HepG2 (cell line): ENCODE measurements around the gene IDH3G. TPM values are rescaled to one million over a fixed set of nuclear protein-coding genes. Genes with fewer than 3 reads are reported as not detected.

Source experiments
- ATAC-seq: fragments of 200-7000 bp; cut with Tn5 transposase; 3 replicates; pipeline ENCODE4 v1.9.1; 2020; ENCODE audit warnings: mild to moderate bottlenecking, moderate library complexity
- BruUV-seq: library from RNA; stranded (reverse); fragments of 400-500 nt; replicated peaks from 2 replicates; lab custom pipeline; 2021; lab: Mats Ljungman, UMichigan
- CTCF ChIA-PET: fragments of 300-600 bp; formaldehyde crosslinking; extraction: SDS; loops from one replicate; lab custom pipeline; 2021; ENCODE audit warnings: low total read pairs, inconsistent platforms, low intra/inter-chr PET ratio; lab: Yijun Ruan, JAX
- POLR2A ChIA-PET: fragments of 350-600 bp; sonication (Branson Sonifier 250); formaldehyde crosslinking; loops from one replicate; lab custom pipeline; 2020; ENCODE audit warnings: antibody characterized with exemption, inconsistent platforms; lab: Yijun Ruan, JAX
- DNase-seq: peaks from one replicate; pipeline ENCODE4 v3.0.0-alpha.2; 2015; ENCODE audit warnings: low spot score
- FAIRE-seq: peaks from 3 replicates; lab custom pipeline; 2011; peaks lifted over from hg19 to GRCh38; lab: Jason Lieb, UNC
- H2AFZ ChIP-seq: one replicate; pipeline ENCODE4 v1.6.1; 2011; ENCODE audit warnings: low read length, inconsistent platforms
- H3K27ac ChIP-seq: fragments of 300-600 bp; 3 replicates; pipeline ENCODE4 v1.8.0; 2011; ENCODE audit warnings: mixed run types, mild to moderate bottlenecking, mixed read lengths, low read length, inconsistent platforms; ENCODE audit not compliant: insufficient read depth; ENCODE audit errors: extremely low read length
- H3K27me3 ChIP-seq, 2 experiments: fragments of 200-600 bp in 1 of 2; 2 replicates in 1 of 2; 3 replicates in 1 of 2; pipeline versions ENCODE4 v1.6.0 to v1.8.0; 2011; ENCODE audit warnings: low read length in 2 of 2, mild to moderate bottlenecking in 2 of 2, moderate library complexity in 2 of 2, inconsistent platforms in 1 of 2; ENCODE audit not compliant: insufficient read depth in 2 of 2, control insufficient read depth in 1 of 2
- H3K36me3 ChIP-seq, 2 experiments: fragments of 200-600 bp in 1 of 2; replicated peaks in 1 of 2; 2 replicates in 1 of 2; 3 replicates in 1 of 2; pipeline versions ENCODE4 v1.5.1 to v1.8.0; 2011; ENCODE audit warnings: low read length in 2 of 2, inconsistent platforms in 1 of 2; ENCODE audit not compliant: insufficient read depth in 2 of 2, control insufficient read depth in 1 of 2
- H3K4me1 ChIP-seq: 2 replicates; pipeline ENCODE4 v1.5.1; 2012; ENCODE audit warnings: low read length, inconsistent platforms; ENCODE audit not compliant: insufficient read depth
- H3K4me2 ChIP-seq: 2 replicates; pipeline ENCODE4 v1.6.0; 2011; ENCODE audit warnings: low read depth, low read length, inconsistent platforms
- H3K4me3 ChIP-seq, 3 experiments: fragments of 200-600 bp in 1 of 3; sonication (generic), shearing (Covaris generic) in 1 of 3; replicated peaks in 1 of 3; 2 replicates each; pipeline ENCODE4 v1.5.1; 2011 to 2016; ENCODE audit warnings: low read length in 3 of 3, inconsistent platforms in 2 of 3, low read depth in 2 of 3, mild to moderate bottlenecking in 2 of 3, control low read depth in 1 of 3, mixed read lengths in 1 of 3; ENCODE audit not compliant: insufficient read depth in 1 of 3
- H3K79me2 ChIP-seq: one replicate; pipeline ENCODE4 v1.6.1; 2011; ENCODE audit warnings: low read length, inconsistent platforms; ENCODE audit not compliant: insufficient read depth
- H3K9ac ChIP-seq: 2 replicates; pipeline ENCODE4 v1.6.0; 2011; ENCODE audit warnings: mild to moderate bottlenecking, low read depth, low read length, inconsistent platforms; ENCODE audit not compliant: insufficient read depth
- H3K9me3 ChIP-seq: 2 replicates; pipeline ENCODE4 v1.5.1; 2012; ENCODE audit warnings: mild to moderate bottlenecking, low read length
- H4K20me1 ChIP-seq: 2 replicates; pipeline ENCODE4 v1.6.0; 2011; ENCODE audit warnings: inconsistent platforms, mild to moderate bottlenecking, low read length, moderate library complexity; ENCODE audit not compliant: insufficient read depth
- GPN1 ChIP-seq: sonication (generic); formaldehyde crosslinking; IDR thresholded peaks from 2 replicates; pipeline ENCODE4 v1.5.1; 2020; ENCODE audit warnings: missing genetic modification reagents, borderline replicate concordance
- HNRNPL ChIP-seq: fragments of 200-400 bp; formaldehyde crosslinking; IDR thresholded peaks from 2 replicates; pipeline ENCODE4 v1.6.1; 2017; ENCODE audit warnings: mild to moderate bottlenecking, low read depth, low read length
- MEIS2 ChIP-seq: sonication (generic); formaldehyde crosslinking; IDR thresholded peaks from 2 replicates; pipeline ENCODE4 v1.9.0; 2021; ENCODE audit warnings: mild to moderate bottlenecking, missing genetic modification reagents
- RBFOX2 ChIP-seq: fragments of 200-400 bp; formaldehyde crosslinking; IDR thresholded peaks from 2 replicates; pipeline ENCODE4 v1.6.1; 2017; ENCODE audit warnings: low read depth, mild to moderate bottlenecking, low read length
- TERF1 ChIP-seq: sonication (generic); formaldehyde crosslinking; IDR thresholded peaks from 2 replicates; pipeline ENCODE4 v1.8.0; 2022; ENCODE audit warnings: mild to moderate bottlenecking, missing genetic modification reagents, moderate library complexity
- TSC22D2 ChIP-seq: sonication (generic); formaldehyde crosslinking; IDR thresholded peaks from 2 replicates; pipeline ENCODE4 v1.5.1; 2020; ENCODE audit warnings: missing genetic modification reagents, mild to moderate bottlenecking, borderline replicate concordance
- ZFP90 ChIP-seq: sonication (generic); formaldehyde crosslinking; IDR thresholded peaks from 2 replicates; pipeline ENCODE4 v1.8.0; 2022; ENCODE audit warnings: missing genetic modification reagents, mild to moderate bottlenecking, inconsistent platforms, borderline replicate concordance
- ZNF138 ChIP-seq: sonication (generic); formaldehyde crosslinking; IDR thresholded peaks from 2 replicates; pipeline ENCODE4 v1.5.0; 2020; ENCODE audit warnings: mild to moderate bottlenecking, low read depth, missing genetic modification reagents
- ZNF367 ChIP-seq: sonication (generic); formaldehyde crosslinking; IDR thresholded peaks from 2 replicates; pipeline ENCODE4 v1.4.0; 2020; ENCODE audit warnings: missing genetic modification reagents, borderline replicate concordance
- ZSCAN9 ChIP-seq: IDR thresholded peaks from 2 replicates; pipeline ENCODE4 v1.6.1; 2016; ENCODE audit warnings: borderline replicate concordance
- WGBS: methylation state at CpG from one replicate; pipeline ENCODE4 v1.1.6; 2017; ENCODE audit warnings: low lambda C conversion rate; 5-methylcytosine and 5-hydroxymethylcytosine counted together
- in situ Hi-C: cut with HindIII; loops from 2 replicates; pipeline ENCODE4 v1.10.0; 2017; ENCODE audit warnings: low pct_unique_long_range_greater_than_20kb; ENCODE audit not compliant: extremely low pct_ligation_motif_present
- intact Hi-C: fragments of 100-400 bp; cut with micrococcal nuclease; formaldehyde crosslinking; loops from one replicate; pipeline ENCODE4 v1.10.0; 2022; ENCODE audit not compliant: unreplicated experiment
- polyA plus RNA-seq, 8 experiments: library from polyadenylated mRNA; depleted of rRNA in 3 of 8; stranded (reverse) in 7 of 8; unstranded in 1 of 8; fragments of >200 nt; fragmentation: Illumina TruSeq in 4 of 8; extraction: Trizol in 4 of 8; gene quantifications; 2 replicates each; pipeline versions ENCODE4 v1.2.1 to v1.2.3, GENCODE V29; 2011 to 2016; ENCODE audit warnings: low read depth in 4 of 8, missing spikeins in 1 of 8, mixed read lengths in 1 of 8; ENCODE audit not compliant: insufficient read depth in 1 of 8
- total RNA-seq, 5 experiments: library from RNA; depleted of rRNA; stranded (reverse); fragments of >200 nt; fragmentation: Illumina TruSeq; extraction: Trizol; gene quantifications; 2 replicates each; pipeline ENCODE4 v1.2.3, GENCODE V29; 2016; ENCODE audit warnings: low read depth in 1 of 5
- TF ChIP-seq, protein P1 (sequence below): IDR thresholded peaks from 2 replicates; pipeline ENCODE4 v1.6.1; 2016; ENCODE audit warnings: missing biosample characterization, missing genetic modification reagents, low read depth
- TF ChIP-seq, protein P2 (sequence below): sonication (generic); formaldehyde crosslinking; IDR thresholded peaks from 2 replicates; pipeline ENCODE4 v1.5.1; 2020; ENCODE audit warnings: missing genetic modification reagents, mild to moderate bottlenecking, borderline replicate concordance

The IDH3G gene
- total and polyA plus RNA-seq, 2 of the 13 experiments (the other 11 are each of a cell fraction or from before 2014, with no cell fraction given), result 18.7 to 35.5 TPM

DNA sequence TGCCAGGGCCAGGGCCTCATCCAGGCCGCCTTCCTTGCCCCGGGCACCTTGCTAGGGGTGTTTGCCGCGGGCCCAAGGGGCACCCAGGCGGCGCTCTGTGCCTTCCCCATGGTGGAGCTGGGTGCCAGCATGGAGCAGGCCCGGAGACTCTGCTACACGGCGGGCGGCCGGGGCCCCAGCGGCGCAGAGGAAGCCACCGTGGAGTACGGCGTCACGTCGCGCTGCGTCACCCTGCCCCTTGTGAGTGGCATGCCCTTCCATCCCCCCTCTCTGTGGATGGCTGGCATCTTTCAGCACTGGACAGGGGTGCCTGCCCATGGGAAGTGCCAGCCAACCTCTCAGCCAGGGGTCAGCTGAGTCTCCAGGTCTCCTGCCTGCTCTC lies 26.5 kb downstream of the IDH3G start:
- Histone ChIP-seq H3K27ac (no peak overlapping the region), H3K36me3 (no peaks in the 10 kb centered on the region), H3K4me2 (no peak overlapping the region), H3K79me2 (no peaks in the 10 kb centered on the region), H3K9me3 (no peaks in the 10 kb centered on the region), H3K9ac (no peak overlapping the region), H4K20me1 (no peaks in the 10 kb centered on the region), H3K4me3 (no peak overlapping the region), H2AFZ (no peak overlapping the region), H3K27me3 (no peaks in the 10 kb centered on the region), H3K4me1 (peaks cover 37% of the 10 kb centered on the region)
- CTCF ChIA-PET, result no interaction called here
- ATAC-seq (no peak), DNase-seq (no peak), FAIRE-seq (no peak)
- TF ChIP-seq RBFOX2, result 0 out of 2 replicates have a peak, but pooled peaks have one; percentile 5
- no peak for TF ChIP-seq ZSCAN9 (CRISPR knock-in tag)
- TF ChIP-seq TSC22D2 (CRISPR knock-in tag), result no peak
- intact Hi-C loops (loop anchor here (10.0 kb wide), 1 partner anchor 177 kb away; the partner anchor contains the start of gene RENBP), in situ Hi-C loops (no loop called here)
- POLR2A ChIA-PET, result interaction anchor here (1.5 kb wide), 1 partner anchor 14 kb away, joined by 4 read pairs; no protein-coding TSS in a partner anchor
- WGBS, result no CpG with 5 or more reads among the region's 20 CpGs
- BruUV-seq, result no TSS peak

DNA sequence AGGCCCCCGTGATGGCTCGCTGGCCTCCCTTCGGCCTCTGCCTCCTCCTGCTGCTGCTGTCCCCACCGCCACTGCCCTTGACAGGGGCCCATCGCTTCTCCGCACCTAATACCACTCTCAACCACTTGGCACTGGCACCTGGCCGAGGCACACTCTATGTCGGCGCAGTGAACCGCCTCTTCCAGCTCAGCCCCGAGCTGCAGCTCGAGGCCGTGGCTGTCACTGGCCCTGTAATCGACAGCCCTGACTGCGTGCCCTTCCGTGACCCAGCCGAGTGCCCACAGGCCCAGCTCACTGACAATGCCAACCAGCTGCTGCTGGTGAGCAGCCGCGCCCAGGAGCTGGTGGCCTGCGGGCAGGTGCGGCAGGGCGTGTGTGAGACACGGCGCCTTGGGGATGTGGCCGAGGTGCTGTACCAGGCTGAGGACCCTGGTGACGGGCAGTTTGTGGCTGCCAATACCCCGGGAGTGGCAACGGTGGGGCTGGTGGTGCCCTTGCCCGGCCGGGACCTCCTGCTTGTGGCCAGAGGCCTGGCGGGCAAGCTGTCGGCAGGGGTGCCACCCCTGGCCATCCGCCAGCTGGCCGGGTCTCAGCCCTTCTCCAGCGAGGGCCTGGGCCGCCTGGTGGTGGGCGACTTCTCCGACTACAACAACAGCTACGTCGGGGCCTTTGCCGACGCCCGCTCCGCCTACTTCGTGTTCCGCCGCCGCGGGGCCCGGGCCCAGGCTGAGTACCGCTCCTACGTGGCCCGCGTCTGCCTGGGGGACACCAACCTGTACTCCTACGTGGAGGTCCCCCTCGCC lies 27.1 kb downstream of the IDH3G start:
- FAIRE-seq (no peak), ATAC-seq (no peak), DNase-seq (no peak)
- Histone ChIP-seq H3K9me3 (no peaks in the 10 kb centered on the region), H3K4me1 (peaks cover 37% of the 10 kb centered on the region), H3K4me3 (no peak overlapping the region; a peak in 1 of 6 replicates), H2AFZ (no peak overlapping the region), H3K4me2 (no peak overlapping the region), H3K36me3 (no peaks in the 10 kb centered on the region), H3K79me2 (no peaks in the 10 kb centered on the region), H4K20me1 (no peaks in the 10 kb centered on the region), H3K9ac (no peak overlapping the region), H3K27ac (no peak overlapping the region), H3K27me3 (no peaks in the 10 kb centered on the region)
- CTCF ChIA-PET, result no interaction called here
- in situ Hi-C loops, result no loop called here
- WGBS, result 93% methylated on average over 8 of the region's 56 CpGs
- POLR2A ChIA-PET, result interaction anchor here (0.9 to 2.2 kb wide), 6 partner anchors 15 to 161 kb away, joined by 3 to 11 read pairs (median 4); partner anchors contain the start of genes IDH3G, SLC6A8 and SSR4
- intact Hi-C loops, result loop anchor here (10.0 kb wide), 1 partner anchor 178 kb away; the partner anchor contains the start of gene RENBP
- BruUV-seq, result TSS peak; percentile 35
- TF ChIP-seq, protein P1, sequence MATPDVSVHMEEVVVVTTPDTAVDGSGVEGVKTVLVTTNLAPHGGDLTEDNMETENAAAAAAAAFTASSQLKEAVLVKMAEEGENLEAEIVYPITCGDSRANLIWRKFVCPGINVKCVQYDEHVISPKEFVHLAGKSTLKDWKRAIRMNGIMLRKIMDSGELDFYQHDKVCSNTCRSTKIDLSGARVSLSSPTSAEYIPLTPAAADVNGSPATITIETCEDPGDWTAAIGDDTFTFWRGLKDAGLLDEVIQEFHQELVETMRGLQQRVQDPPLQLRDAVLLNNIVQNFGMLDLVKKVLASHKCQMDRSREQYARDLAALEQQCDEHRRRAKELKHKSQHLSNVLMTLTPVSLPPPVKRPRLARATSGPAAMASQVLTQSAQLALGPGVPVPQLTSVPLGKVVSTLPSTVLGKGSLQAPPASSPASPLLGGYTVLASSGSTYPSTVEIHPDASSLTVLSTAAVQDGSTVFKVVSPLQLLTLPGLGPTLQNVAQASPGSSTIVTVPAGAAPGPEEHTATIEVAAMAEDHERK (CRISPR knock-in tag), result no peak
- no peak for TF ChIP-seq ZNF138 (CRISPR knock-in tag)
- TF ChIP-seq RBFOX2, result 0 out of 2 replicates have a peak, but pooled peaks have one; percentile 16
- no peak for TF ChIP-seq GPN1 (CRISPR knock-in tag)
- TF ChIP-seq, protein P2, sequence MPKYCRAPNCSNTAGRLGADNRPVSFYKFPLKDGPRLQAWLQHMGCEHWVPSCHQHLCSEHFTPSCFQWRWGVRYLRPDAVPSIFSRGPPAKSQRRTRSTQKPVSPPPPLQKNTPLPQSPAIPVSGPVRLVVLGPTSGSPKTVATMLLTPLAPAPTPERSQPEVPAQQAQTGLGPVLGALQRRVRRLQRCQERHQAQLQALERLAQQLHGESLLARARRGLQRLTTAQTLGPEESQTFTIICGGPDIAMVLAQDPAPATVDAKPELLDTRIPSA (CRISPR knock-in tag), result no peak
- TF ChIP-seq TERF1 (CRISPR knock-in tag), result no peak
- no peak for TF ChIP-seq ZNF367
- no peak for TF ChIP-seq MEIS2 (CRISPR knock-in tag)
- peak; percentile 61; the same call in 1 of the 2 replicates for TF ChIP-seq HNRNPL
- no peak for TF ChIP-seq ZFP90
